ENCODE measurements around the gene SERPINA1.

- TF ChIP-seq CTCF (IDR thresholded peaks at IDR 0.05) (no peak), POLR2AphosphoS5 (IDR thresholded peaks at IDR 0.05; ENCODE audit: low read depth, low read length) (no peak), TCF7L2 (IDR thresholded peaks at IDR 0.05; ENCODE audit: low read depth, low read length) (no peak)
Observed at GRCh38 chr14:94366146-94366915, 22.1 kb downstream of the SERPINA1 start, which contains the start of gene SERPINA2.

All from Panc1 (cell line).